Measurements from ENCODE around the gene TSPAN3.

DNA sequence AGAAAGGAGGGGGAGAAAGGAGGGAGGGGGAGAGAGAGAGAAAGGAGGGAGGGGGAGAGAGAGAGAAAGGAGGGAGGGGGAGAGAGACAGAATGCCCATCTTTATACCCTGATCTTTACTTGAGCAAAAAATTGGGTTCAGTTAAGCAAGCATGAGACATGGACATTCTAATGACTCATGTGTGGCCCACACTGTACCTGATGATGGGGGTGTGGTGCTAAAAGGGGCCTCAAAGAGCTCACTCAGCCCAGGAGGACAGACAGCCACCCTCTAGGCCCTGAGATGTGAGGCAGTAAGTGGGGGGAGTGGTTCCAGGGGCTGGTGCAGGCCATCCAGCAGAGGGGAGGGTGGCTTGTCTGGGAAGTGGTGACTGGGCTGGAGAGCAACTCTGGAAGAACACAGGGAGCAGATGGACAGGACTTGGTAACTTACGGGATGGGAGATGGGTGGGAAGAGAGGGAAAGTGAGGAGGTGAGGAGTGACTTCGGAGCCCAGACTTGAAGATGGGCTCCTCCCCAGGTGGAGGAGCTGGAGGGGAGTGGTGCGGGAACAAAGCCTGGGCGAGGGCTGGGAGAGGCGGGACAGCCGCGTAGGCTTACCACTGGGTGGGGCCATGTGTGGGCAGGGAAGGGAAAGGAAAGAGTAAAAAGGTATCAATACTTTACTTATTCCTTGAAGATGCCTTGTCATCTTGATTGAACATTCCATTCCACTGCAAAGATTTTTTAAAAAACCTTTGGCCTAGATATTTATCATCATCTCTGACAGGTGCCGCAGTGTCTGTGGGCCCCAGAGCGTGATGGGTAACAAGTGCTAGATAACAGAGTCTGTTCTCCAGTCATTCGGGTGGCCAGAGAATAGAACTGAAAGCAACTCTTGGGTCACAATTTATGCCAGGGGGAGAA lies 32.3 kb downstream of the TSPAN3 start:
- TF ChIP-seq SP1 (IDR thresholded peaks at IDR 0.05): no peak
- TF ChIP-seq BHLHE40 (IDR thresholded peaks at IDR 0.05; ENCODE audit: borderline replicate concordance): no peak
- TF ChIP-seq TARDBP (IDR thresholded peaks at IDR 0.05): no peak
- no peak for TF ChIP-seq LEF1 (IDR thresholded peaks at IDR 0.05; ENCODE audit: borderline replicate concordance)
- TF ChIP-seq FOXK2 (IDR thresholded peaks at IDR 0.05): no peak
- TF ChIP-seq PKNOX1 (IDR thresholded peaks at IDR 0.05): no peak
- TF ChIP-seq HDGF (IDR thresholded peaks at IDR 0.05; ENCODE audit: borderline replicate concordance): no peak
- TF ChIP-seq FOXM1 (IDR thresholded peaks at IDR 0.05; ENCODE audit: borderline replicate concordance): no peak
